HCT116 (cell line): Measurements from ENCODE around the gene RPUSD3. TPM values are rescaled to one million over a fixed set of nuclear protein-coding genes. Genes with fewer than 3 reads are reported as not detected.

Source experiments
- ATAC-seq: fragments of 200-7000 bp; cut with Tn5 transposase; 2 replicates; pipeline ENCODE4 v1.9.1; 2020; ENCODE audit warnings: mild to moderate bottlenecking, moderate library complexity
- BruUV-seq: library from RNA; stranded (reverse); fragments of 400-500 nt; replicated peaks from 2 replicates; lab custom pipeline; 2021; lab: Mats Ljungman, UMichigan
- CTCF ChIA-PET: fragments of 300-600 bp; sonication (Branson Sonifier 250); formaldehyde crosslinking; loops from one replicate; lab custom pipeline; 2021; ENCODE audit warnings: antibody characterized with exemption; lab: Charles Lee
- POLR2A ChIA-PET: fragments of 300-600, 350-600 bp; sonication (Branson Sonifier 250); formaldehyde crosslinking; loops from one replicate; lab custom pipeline; 2021; ENCODE audit warnings: antibody characterized with exemption; lab: Charles Lee
- RAD21 ChIA-PET, 2 experiments: fragments of 300-600 bp; sonication (Branson Sonifier 250); formaldehyde crosslinking; loops; one replicate each; lab custom pipeline; 2023; ENCODE audit warnings: low total read pairs in 2 of 2; ENCODE audit not compliant: uncharacterized antibody in 2 of 2, unreplicated experiment in 2 of 2, low non-redundant PET in 1 of 2; lab: Charles Lee
- DNase-seq: peaks from one replicate; pipeline ENCODE4 v3.0.0-alpha.2; 2010; ENCODE audit warnings: low read depth, low spot score
- H2AFZ ChIP-seq: fragments of 200-600 bp; shearing (Covaris generic), sonication (generic); 2 replicates; pipeline ENCODE4 v1.6.1; 2017; ENCODE audit warnings: low read depth, mixed run types, mixed read lengths, antibody characterized with exemption, low read length; ENCODE audit not compliant: poor library complexity, severe bottlenecking
- H3K27ac ChIP-seq: 2 replicates; pipeline ENCODE4 v1.5.1; 2012; ENCODE audit warnings: low read depth, low read length
- H3K27me3 ChIP-seq: fragments of 200-600 bp; sonication (generic); 2 replicates; pipeline ENCODE4 v1.6.1; 2016; ENCODE audit warnings: mixed run types, low read length, mixed read lengths; ENCODE audit not compliant: insufficient read depth
- H3K36me3 ChIP-seq, 2 experiments: fragments of 200-500 bp in 1 of 2; fragments of 200-600 bp in 1 of 2; sonication (Bioruptor generic) in 1 of 2; sonication (generic) in 1 of 2; 2 replicates each; pipeline versions ENCODE4 v1.5.1 to v1.6.1; 2014 to 2016; ENCODE audit warnings: low read length in 2 of 2, inconsistent platforms in 1 of 2, mixed read lengths in 1 of 2, mixed run types in 1 of 2; ENCODE audit not compliant: insufficient read depth in 2 of 2, control insufficient read depth in 1 of 2
- H3K4me1 ChIP-seq, 2 experiments: fragments of 200-600 bp in 1 of 2; sonication (generic) in 1 of 2; 2 replicates each; pipeline versions ENCODE4 v1.5.1 to v1.6.1; 2012 to 2017; ENCODE audit warnings: low read length in 2 of 2, inconsistent platforms in 1 of 2, mild to moderate bottlenecking in 1 of 2, mixed read lengths in 1 of 2, mixed run types in 1 of 2, moderate library complexity in 1 of 2; ENCODE audit not compliant: insufficient read depth in 2 of 2, control insufficient read depth in 1 of 2
- H3K4me2 ChIP-seq: fragments of 200-600 bp; sonication (generic); 2 replicates; pipeline ENCODE4 v1.6.1; 2017; ENCODE audit warnings: mixed run types, low read length, mixed read lengths
- H3K4me3 ChIP-seq, 2 experiments: fragments of 200-600 bp in 1 of 2; sonication (generic) in 1 of 2; replicated peaks in 1 of 2; 2 replicates each; pipeline ENCODE4 v1.5.1; 2011 to 2016; ENCODE audit warnings: low read length in 2 of 2, control low read depth in 1 of 2, low read depth in 1 of 2, mild to moderate bottlenecking in 1 of 2, mixed read lengths in 1 of 2, mixed run types in 1 of 2
- H3K79me2 ChIP-seq: fragments of 200-600 bp; sonication (generic); 2 replicates; pipeline ENCODE4 v1.6.1; 2017; ENCODE audit warnings: mild to moderate bottlenecking, mixed run types, low read length, moderate library complexity, mixed read lengths; ENCODE audit not compliant: insufficient read depth
- H3K9ac ChIP-seq: fragments of 200-600 bp; sonication (generic); 2 replicates; pipeline ENCODE4 v1.6.1; 2016; ENCODE audit warnings: low read length, mixed read lengths
- H3K9me2 ChIP-seq: fragments of 200-600 bp; sonication (generic), shearing (Covaris generic); 2 replicates; pipeline ENCODE4 v1.6.1; 2017; ENCODE audit warnings: mixed run types, mild to moderate bottlenecking, moderate library complexity; ENCODE audit not compliant: insufficient read depth
- H3K9me3 ChIP-seq, 2 experiments: fragments of 200-500 bp in 1 of 2; fragments of 200-600 bp in 1 of 2; sonication (Bioruptor generic) in 1 of 2; sonication (generic) in 1 of 2; 2 replicates each; pipeline ENCODE4 v1.6.1; 2014 to 2017; ENCODE audit warnings: low read length in 2 of 2, mixed read lengths in 2 of 2, inconsistent platforms in 1 of 2, low read depth in 1 of 2, mild to moderate bottlenecking in 1 of 2, mixed run types in 1 of 2, moderate library complexity in 1 of 2; ENCODE audit not compliant: control insufficient read depth in 1 of 2, insufficient read depth in 1 of 2
- H4K20me1 ChIP-seq: fragments of 200-600 bp; sonication (generic), shearing (Covaris generic); 2 replicates; pipeline ENCODE4 v1.6.1; 2017; ENCODE audit warnings: mixed run types, mild to moderate bottlenecking, moderate library complexity; ENCODE audit not compliant: insufficient read depth
- ATF3 ChIP-seq: IDR thresholded peaks from 2 replicates; pipeline ENCODE4 v1.6.1; 2012
- CTCF ChIP-seq, 3 experiments: fragments of 200-600 bp in 1 of 3; sonication (generic) in 1 of 3; IDR thresholded peaks in 2 of 3; conservative IDR thresholded peaks in 1 of 3; 2 replicates each; pipeline ENCODE4 v1.5.1; 2012 to 2017; ENCODE audit warnings: low read depth in 2 of 3, low read length in 2 of 3, antibody characterized with exemption in 1 of 3, borderline replicate concordance in 1 of 3, control low read depth in 1 of 3, mild to moderate bottlenecking in 1 of 3, mixed read lengths in 1 of 3, mixed run types in 1 of 3, moderate library complexity in 1 of 3; ENCODE audit not compliant: insufficient read depth in 1 of 3
- EGR1 ChIP-seq: IDR thresholded peaks from 2 replicates; pipeline ENCODE4 v1.6.1; 2012; ENCODE audit warnings: low read depth
- EZH2 ChIP-seq: fragments of 200-600 bp; sonication (generic); IDR thresholded peaks from 2 replicates; pipeline ENCODE4 v1.6.1; 2017; ENCODE audit warnings: antibody characterized with exemption, mixed run types
- FOSL1 ChIP-seq: IDR thresholded peaks from 2 replicates; pipeline ENCODE4 v1.6.1; 2012; ENCODE audit warnings: low read depth
- MAX ChIP-seq: IDR thresholded peaks from 2 replicates; pipeline ENCODE4 v1.6.1; 2012
- POLR2AphosphoS5 ChIP-seq: IDR thresholded peaks from 2 replicates; pipeline ENCODE4 v1.6.1; 2011; ENCODE audit warnings: mild to moderate bottlenecking, low read depth, low read length, moderate library complexity
- RAD21 ChIP-seq: IDR thresholded peaks from 2 replicates; pipeline ENCODE4 v1.6.1; 2012; ENCODE audit warnings: low read depth, mild to moderate bottlenecking
- REST ChIP-seq: IDR thresholded peaks from 2 replicates; pipeline ENCODE4 v1.6.1; 2012; ENCODE audit warnings: low read depth
- ZBTB33 ChIP-seq: IDR thresholded peaks from 2 replicates; pipeline ENCODE4 v1.6.1; 2011; ENCODE audit warnings: mild to moderate bottlenecking, low read length, moderate library complexity; ENCODE audit not compliant: insufficient replicate concordance; ENCODE audit errors: extremely low read depth
- ZFX ChIP-seq: fragments of 450-650 bp; IDR thresholded peaks from 2 replicates; pipeline ENCODE4 v1.6.1; 2017
- ZNF274 ChIP-seq: fragments of 200-500 bp; sonication (Bioruptor generic); IDR thresholded peaks from 2 replicates; pipeline ENCODE4 v1.6.1; 2014; ENCODE audit warnings: mild to moderate bottlenecking, low read depth, low read length, inconsistent platforms
- intact Hi-C: fragments of 100-400 bp; cut with micrococcal nuclease; formaldehyde crosslinking; loops from 2 replicates; pipeline ENCODE4 v1.10.0; 2022
- total RNA-seq: library from RNA; stranded (reverse); gene quantifications from one replicate; pipeline ENCODE4 v1.2.1, GENCODE V29; 2021; ENCODE audit not compliant: unreplicated experiment

The RPUSD3 gene
- total RNA-seq, 1 experiment from 2014 or later, result 58.0 TPM

GRCh38 chr3:9806688-9807589 lies 36.9 kb downstream of the RPUSD3 start (continued):
- TF ChIP-seq REST (no peak), ZNF274 (no peak)

GRCh38 chr3:9806137-9806536 lies 37.7 kb downstream of the RPUSD3 start:
- Histone ChIP-seq H3K79me2 (peaks cover 3% of the 10 kb centered on the region; the same call in 1 of the 2 replicates), H3K9me3 (no peaks in the 10 kb centered on the region), H3K9me2 (no peaks in the 10 kb centered on the region), H3K27ac (no peak overlapping the region), H4K20me1 (no peaks in the 10 kb centered on the region), H3K9ac (no peak overlapping the region), H3K36me3 (peaks cover 36 to 40% of the 10 kb centered on the region in 2 experiments), H3K4me1 (peaks cover 11 to 33% of the 10 kb centered on the region in 2 experiments; a peak in 3 of 4 replicates), H3K4me2 (no peak overlapping the region), H3K27me3 (no peaks in the 10 kb centered on the region), H2AFZ (no peak overlapping the region), H3K4me3 (no peak overlapping the region)
- CTCF ChIA-PET, result no interaction called here
- DNase-seq (no peak), ATAC-seq (no peak)
- TF ChIP-seq CTCF (IDR thresholded peaks at IDR 0.05 in 2 of 3, conservative IDR thresholded peaks at IDR 0.05 in 1 of 3; ENCODE audit: borderline replicate concordance in 1 of 3, insufficient read depth in 1 of 3, low read depth in 2 of 3, low read length in 2 of 3) (no peak), ZBTB33 (no peak), RAD21 (no peak), ATF3 (no peak), ZNF274 (no peak), ZFX (no peak), EZH2 (no peak), FOSL1 (no peak), MAX (no peak), POLR2AphosphoS5 (no peak), EGR1 (no peak)
- intact Hi-C loops, result loop anchor here (10.0 kb wide), 1 partner anchor 301 kb away; no protein-coding TSS in a partner anchor
- BruUV-seq, result no TSS peak
- POLR2A ChIA-PET, result no interaction called here
- RAD21 ChIA-PET, result no interaction called here
